Sigmoid colon (tissue), 7 donors: Measurements from ENCODE around the gene PRKAG2. TPM values are rescaled to one million over a fixed set of nuclear protein-coding genes. Genes with fewer than 3 reads are reported as not detected.
A peak's percentile ranks its signal among the peaks of the same experiment; 100 is the strongest.

Source experiments
- DNase-seq: peaks from one replicate; pipeline ENCODE4 v3.0.0-alpha.2; 2019
- H3K27ac ChIP-seq, 4 donors: fragments of 200-600 bp; sonication (generic); one replicate each; pipeline ENCODE4 v1.5.1; 2016 to 2019; ENCODE audit warnings: mild to moderate bottlenecking in 1 of 4
- H3K27me3 ChIP-seq, 3 donors: fragments of 200-600 bp; sonication (generic); one replicate each; pipeline ENCODE4 v1.5.1; 2019; ENCODE audit warnings: mild to moderate bottlenecking in 1 of 3
- H3K36me3 ChIP-seq, 4 donors: fragments of 200-600 bp; sonication (generic); one replicate each; pipeline ENCODE4 v1.5.1; 2016 to 2019
- H3K4me1 ChIP-seq, 4 donors: fragments of 200-600 bp; sonication (generic); one replicate each; pipeline ENCODE4 v1.5.1; 2017 to 2019
- H3K4me3 ChIP-seq, 4 donors: fragments of 200-600 bp; sonication (generic); one replicate each; pipeline ENCODE4 v1.5.1; 2017 to 2019; ENCODE audit warnings: mild to moderate bottlenecking in 2 of 4, moderate library complexity in 1 of 4
- H3K9me3 ChIP-seq, 4 donors: fragments of 200-600 bp in 3 of 4; sonication (generic) in 3 of 4; one replicate each; pipeline versions ENCODE4 v1.5.1 to v1.6.1; 2013 to 2019
- CTCF ChIP-seq, 4 experiments: fragments of 450-650 bp in 3 of 4; fragments of 200-600 bp in 1 of 4; IDR thresholded peaks; one replicate each; pipeline ENCODE4 v1.5.1; 2016 to 2019; ENCODE audit warnings: antibody characterized with exemption in 4 of 4, mild to moderate bottlenecking in 3 of 4, moderate library complexity in 2 of 4
- EP300 ChIP-seq, 4 donors: sonication (generic); formaldehyde crosslinking; IDR thresholded peaks; one replicate each; pipeline ENCODE4 v1.6.1; 2017; ENCODE audit warnings: antibody characterized with exemption in 4 of 4
- POLR2A ChIP-seq, 2 donors: fragments of 450-650 bp; IDR thresholded peaks; one replicate each; pipeline ENCODE4 v1.6.1; 2016; ENCODE audit warnings: antibody characterized with exemption in 2 of 2, mild to moderate bottlenecking in 2 of 2, moderate library complexity in 2 of 2
- POLR2AphosphoS5 ChIP-seq, 4 donors: sonication (generic); formaldehyde crosslinking; IDR thresholded peaks; one replicate each; pipeline ENCODE4 v1.6.1; 2017; ENCODE audit warnings: antibody characterized with exemption in 4 of 4
- WGBS, 2 donors: extraction: QIAGEN DNeasy Blood & Tissue Kit; methylation state at CpG; one replicate each; pipeline ENCODE4 v1.1.7; 2013; 5-methylcytosine and 5-hydroxymethylcytosine counted together
- intact Hi-C: fragments of 100-400 bp; cut with DNase I; formaldehyde crosslinking; loops from one replicate; pipeline ENCODE4 v1.15.1; 2023
- polyA plus RNA-seq, 3 donors: library from polyadenylated mRNA; stranded (reverse); fragments of 200-250 nt; gene quantifications; one replicate each; pipeline ENCODE4 v1.2.3, GENCODE V29; 2013
- total RNA-seq, 4 donors: library from RNA; depleted of rRNA; stranded (reverse); fragments of >200 nt; gene quantifications; one replicate each; pipeline ENCODE4 v1.1.0, GENCODE V29; 2016
- donor health status: healthy with polysubstance abuse.
- donor health status: Bipolar disorder and iron deficiency.
- donor health status: healthy.

The PRKAG2 gene
- total and polyA plus RNA-seq, 7 donors, result 19.2 to 51.2 (median 37.1) TPM

DNA sequence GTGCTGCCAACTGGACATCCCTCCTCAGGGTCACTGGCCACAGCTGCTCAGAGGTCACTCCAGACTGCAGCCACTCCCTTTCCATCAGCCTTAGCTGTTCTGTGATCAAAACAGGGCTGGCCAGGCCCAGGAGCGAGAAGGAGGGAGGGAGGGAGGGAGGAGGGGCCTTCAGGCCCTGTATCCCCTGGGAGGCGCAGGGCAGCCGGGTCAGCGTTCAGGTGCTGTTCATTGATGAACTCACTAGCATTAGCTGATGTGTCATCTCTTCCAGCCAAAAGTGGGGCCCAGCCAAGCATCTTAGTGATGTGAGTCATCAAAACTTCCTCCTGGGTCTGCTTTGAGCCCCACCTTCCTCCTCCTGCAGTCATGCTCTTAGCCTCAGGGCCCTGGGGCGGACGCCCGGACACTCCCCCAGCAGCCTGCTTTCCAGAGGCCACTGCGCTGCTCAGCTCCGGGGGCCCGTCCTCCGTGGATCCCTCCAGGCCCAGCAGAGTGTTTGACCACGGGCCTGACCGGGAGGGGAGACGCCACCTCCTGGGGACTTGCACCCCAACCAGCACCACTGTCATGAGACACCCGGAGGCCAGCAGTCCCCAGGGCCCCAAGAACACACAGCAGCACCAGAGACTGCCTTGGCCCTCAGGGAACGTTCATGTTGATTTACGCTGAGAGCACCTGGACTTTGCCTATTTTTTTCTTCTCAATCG lies 149.2 kb downstream of the PRKAG2 start:
- intact Hi-C loops, result no loop called here
- Histone ChIP-seq H3K36me3 (no peaks in the 10 kb centered on the region), H3K27me3 (no peaks in the 10 kb centered on the region), H3K27ac (peak overlapping the region; percentile 61 to 71 (median 66)), H3K4me3 (no peak overlapping the region), H3K9me3 (no peaks in the 10 kb centered on the region), H3K4me1 (peaks cover 0 to 27% (median 22%) of the 10 kb centered on the region in 4 donors)
- TF ChIP-seq POLR2AphosphoS5 (IDR thresholded peaks at IDR 0.05) (peak in 2 of 4 donors; percentile 25 to 67), EP300 (IDR thresholded peaks at IDR 0.05) (peak in 1 of 4 donors; percentile 39), POLR2A (IDR thresholded peaks at IDR 0.05) (no peak)
- 63 to 79% methylated on average over 18 of the region's 18 CpGs for WGBS, 2 donors
- DNase-seq, result peak; percentile 95

- intact Hi-C loops, result no loop called here
- no peaks in the 10 kb centered on the region for H3K9me3 ChIP-seq
- H3K27ac ChIP-seq, result peak overlapping the region; percentile 61 to 71 (median 66)
- no peak for DNase-seq
- WGBS, 2 donors, result 87 to 90% methylated on average over 23 of the region's 23 CpGs
- H3K4me3 ChIP-seq, result no peak overlapping the region
- TF ChIP-seq EP300 (IDR thresholded peaks at IDR 0.05), result no peak
- TF ChIP-seq CTCF (IDR thresholded peaks at IDR 0.05), result no peak
- TF ChIP-seq POLR2AphosphoS5 (IDR thresholded peaks at IDR 0.05), result no peak
- TF ChIP-seq POLR2A (IDR thresholded peaks at IDR 0.05), result no peak
- no peaks in the 10 kb centered on the region for H3K36me3 ChIP-seq
- H3K27me3 ChIP-seq, result no peaks in the 10 kb centered on the region
- peaks cover 0 to 27% (median 22%) of the 10 kb centered on the region in 4 donors for H3K4me1 ChIP-seq
Measured at GRCh38 chr7:151726652-151727578, 150.0 kb downstream of the PRKAG2 start.

DNA sequence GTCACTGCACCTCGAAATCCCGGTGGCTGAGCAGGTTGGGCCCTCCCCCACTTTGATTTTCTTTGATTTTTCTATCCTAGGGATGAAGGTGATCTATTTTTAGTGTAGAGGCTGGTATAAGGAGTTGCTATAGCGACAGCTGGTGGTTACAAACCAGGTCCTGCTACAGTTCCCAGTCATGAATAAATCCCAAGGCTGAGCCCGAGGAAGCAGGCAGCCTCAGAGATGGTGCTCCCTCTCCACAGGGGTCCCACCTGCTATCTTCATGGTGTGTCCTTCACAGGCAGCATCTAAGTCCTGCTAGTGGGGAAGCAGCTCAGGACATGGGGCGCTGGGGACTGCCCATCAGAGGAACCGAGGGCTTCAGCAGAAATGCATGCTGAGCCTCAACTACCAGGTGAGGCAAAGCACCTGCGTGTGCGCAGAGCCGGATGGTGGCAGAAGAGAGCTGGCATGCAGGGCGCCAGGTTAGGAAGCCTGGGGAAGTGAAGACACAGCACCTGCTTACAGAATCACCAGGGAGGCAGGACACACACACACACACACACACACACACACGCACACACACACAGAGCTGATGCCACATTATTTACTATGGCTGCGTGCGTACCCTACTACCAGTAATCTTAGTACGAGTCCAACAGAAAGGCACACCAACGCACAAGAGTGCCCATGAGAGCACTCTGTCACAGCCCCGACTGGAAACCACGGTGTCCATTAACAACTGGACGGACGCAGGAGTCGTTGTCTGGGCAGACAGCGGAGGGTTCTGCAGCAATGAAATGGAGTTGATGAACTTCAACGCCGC lies 150.9 kb downstream of the PRKAG2 start:
- Histone ChIP-seq H3K27ac (no peak overlapping the region), H3K36me3 (no peaks in the 10 kb centered on the region), H3K27me3 (no peaks in the 10 kb centered on the region), H3K4me3 (no peak overlapping the region), H3K9me3 (no peaks in the 10 kb centered on the region), H3K4me1 (peaks cover 0 to 27% (median 22%) of the 10 kb centered on the region in 4 donors)
- TF ChIP-seq POLR2A (IDR thresholded peaks at IDR 0.05) (no peak), EP300 (IDR thresholded peaks at IDR 0.05) (no peak), CTCF (IDR thresholded peaks at IDR 0.05) (no peak), POLR2AphosphoS5 (IDR thresholded peaks at IDR 0.05) (no peak)
- intact Hi-C loops, result no loop called here
- DNase-seq, result no peak
- WGBS, 2 donors, result 84 to 93% methylated on average over 23 of the region's 23 CpGs

- H3K27ac ChIP-seq, result no peak overlapping the region
- DNase-seq, result no peak
- H3K27me3 ChIP-seq, result no peaks in the 10 kb centered on the region
- no peak for TF ChIP-seq POLR2A (IDR thresholded peaks at IDR 0.05)
- no peak for TF ChIP-seq EP300 (IDR thresholded peaks at IDR 0.05)
- TF ChIP-seq POLR2AphosphoS5 (IDR thresholded peaks at IDR 0.05), result no peak
- no peak for TF ChIP-seq CTCF (IDR thresholded peaks at IDR 0.05)
- H3K4me3 ChIP-seq, result no peak overlapping the region
- H3K9me3 ChIP-seq, result no peaks in the 10 kb centered on the region
- H3K36me3 ChIP-seq, result no peaks in the 10 kb centered on the region
- intact Hi-C loops, result no loop called here
- H3K4me1 ChIP-seq, result peaks cover 0 to 27% (median 22%) of the 10 kb centered on the region in 4 donors
- 81 to 96% methylated on average over 22 of the region's 22 CpGs for WGBS, 2 donors
Measured at GRCh38 chr7:151724920-151725584, 151.9 kb downstream of the PRKAG2 start.
